ENCODE results near the gene CEP290. TPM values are rescaled to one million over a fixed set of nuclear protein-coding genes. Genes with fewer than 3 reads are reported as not detected.

The CEP290 gene
- total RNA-seq, 4 donors from 2014 or later, result 11.3 to 31.3 (median 16.4) TPM

DNA sequence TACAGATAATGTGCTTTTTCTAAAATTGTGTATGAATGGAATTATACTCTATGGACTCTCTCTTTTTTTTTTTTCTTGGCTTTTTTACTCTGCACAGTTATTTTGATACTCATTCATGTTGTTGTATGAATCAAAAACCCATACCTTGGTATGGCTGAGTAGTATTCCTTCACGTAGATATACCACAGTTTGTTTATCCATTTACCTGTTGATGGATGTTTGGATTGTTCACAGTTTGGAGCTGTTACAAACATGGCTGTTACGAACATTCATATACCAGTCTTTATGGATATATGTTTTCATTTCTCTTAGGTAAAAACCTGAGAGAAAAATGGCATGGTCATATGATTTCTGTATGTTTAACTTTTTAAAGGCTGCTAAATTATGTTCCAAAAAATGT is 43.4 kb upstream of the CEP290 start:
- Histone ChIP-seq H3K27ac (no peak overlapping the region), H3K4me1 (no peaks in the 10 kb centered on the region), H3K4me3 (no peak overlapping the region), H3K36me3 (peaks cover 0 to 50% of the 10 kb centered on the region in 2 donors), H3K27me3 (no peaks in the 10 kb centered on the region), H3K9me3 (no peaks in the 10 kb centered on the region)
- TF ChIP-seq EP300 (IDR thresholded peaks at IDR 0.05) (no peak), POLR2AphosphoS5 (IDR thresholded peaks at IDR 0.05) (no peak), POLR2A (IDR thresholded peaks at IDR 0.05) (no peak)
- TF ChIP-seq, protein P1, sequence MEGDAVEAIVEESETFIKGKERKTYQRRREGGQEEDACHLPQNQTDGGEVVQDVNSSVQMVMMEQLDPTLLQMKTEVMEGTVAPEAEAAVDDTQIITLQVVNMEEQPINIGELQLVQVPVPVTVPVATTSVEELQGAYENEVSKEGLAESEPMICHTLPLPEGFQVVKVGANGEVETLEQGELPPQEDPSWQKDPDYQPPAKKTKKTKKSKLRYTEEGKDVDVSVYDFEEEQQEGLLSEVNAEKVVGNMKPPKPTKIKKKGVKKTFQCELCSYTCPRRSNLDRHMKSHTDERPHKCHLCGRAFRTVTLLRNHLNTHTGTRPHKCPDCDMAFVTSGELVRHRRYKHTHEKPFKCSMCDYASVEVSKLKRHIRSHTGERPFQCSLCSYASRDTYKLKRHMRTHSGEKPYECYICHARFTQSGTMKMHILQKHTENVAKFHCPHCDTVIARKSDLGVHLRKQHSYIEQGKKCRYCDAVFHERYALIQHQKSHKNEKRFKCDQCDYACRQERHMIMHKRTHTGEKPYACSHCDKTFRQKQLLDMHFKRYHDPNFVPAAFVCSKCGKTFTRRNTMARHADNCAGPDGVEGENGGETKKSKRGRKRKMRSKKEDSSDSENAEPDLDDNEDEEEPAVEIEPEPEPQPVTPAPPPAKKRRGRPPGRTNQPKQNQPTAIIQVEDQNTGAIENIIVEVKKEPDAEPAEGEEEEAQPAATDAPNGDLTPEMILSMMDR (IDR thresholded peaks at IDR 0.05), result no peak
- ATAC-seq, result no peak
- 100% methylated on average over 1 to 2 of the region's 2 CpGs for WGBS, 2 donors (ENCODE audit: low coverage in 1 of 2)

DNA sequence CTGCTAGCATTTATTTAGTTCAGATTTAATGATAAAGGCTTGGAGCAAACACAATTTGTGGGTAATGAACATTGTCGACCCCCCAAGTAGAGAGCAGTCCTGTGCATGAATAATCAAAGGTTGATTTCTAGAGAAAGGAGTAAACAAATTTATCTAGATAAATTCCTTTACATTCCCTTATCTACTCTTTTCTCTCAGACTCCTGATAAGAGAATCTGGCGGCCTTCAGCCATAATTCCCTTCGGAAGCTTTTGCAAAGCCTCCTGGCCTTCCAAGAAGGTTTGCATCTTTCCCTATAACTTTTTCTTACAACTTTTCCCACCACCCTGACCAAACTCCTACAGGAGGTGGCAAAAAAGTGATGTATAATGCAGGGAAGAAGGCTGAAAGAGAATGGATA is 42.3 kb upstream of the CEP290 start:
- Histone ChIP-seq H3K9me3 (no peaks in the 10 kb centered on the region), H3K4me1 (no peaks in the 10 kb centered on the region), H3K4me3 (no peak overlapping the region), H3K36me3 (peaks cover 0 to 60% of the 10 kb centered on the region in 2 donors), H3K27me3 (no peaks in the 10 kb centered on the region), H3K27ac (no peak overlapping the region)
- WGBS, 2 donors (ENCODE audit: low coverage in 1 of 2), result 90 to 100% methylated on average over 2 to 3 of the region's 3 CpGs
- no peak for ATAC-seq
- TF ChIP-seq EP300 (IDR thresholded peaks at IDR 0.05) (no peak), POLR2A (IDR thresholded peaks at IDR 0.05) (no peak), POLR2AphosphoS5 (IDR thresholded peaks at IDR 0.05) (no peak)
- TF ChIP-seq, protein P1 (IDR thresholded peaks at IDR 0.05), result no peak

DNA sequence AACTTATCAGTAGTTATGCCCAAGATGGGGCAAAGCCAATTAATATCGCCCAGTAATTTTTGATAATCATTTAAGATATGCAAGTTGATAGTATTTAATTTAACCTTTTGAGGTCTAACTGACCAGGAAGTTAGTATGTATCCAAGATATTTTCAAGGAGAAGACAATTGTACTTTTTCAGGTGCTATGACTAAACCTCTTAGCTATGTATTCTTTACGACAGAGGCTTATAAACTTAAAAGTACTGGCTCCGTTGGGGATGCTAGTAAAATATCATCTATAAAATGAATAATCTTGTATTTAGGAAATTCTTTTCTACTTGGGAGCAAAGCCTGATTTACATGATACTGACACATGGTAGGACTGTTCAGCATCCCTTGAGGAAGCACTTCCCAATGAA is 40.5 kb upstream of the CEP290 start:
- 86% methylated on average over 3 of the region's 3 CpGs for WGBS, 2 donors (ENCODE audit: low coverage in 1 of 2)
- Histone ChIP-seq H3K4me1 (no peaks in the 10 kb centered on the region), H3K27me3 (no peaks in the 10 kb centered on the region), H3K36me3 (peaks cover 0 to 71% of the 10 kb centered on the region in 2 donors), H3K9me3 (no peaks in the 10 kb centered on the region), H3K4me3 (no peak overlapping the region), H3K27ac (no peak overlapping the region)
- TF ChIP-seq POLR2A (IDR thresholded peaks at IDR 0.05) (no peak), POLR2AphosphoS5 (IDR thresholded peaks at IDR 0.05) (no peak), EP300 (IDR thresholded peaks at IDR 0.05) (no peak)
- TF ChIP-seq, protein P1 (IDR thresholded peaks at IDR 0.05), result no peak
- no peak for ATAC-seq

DNA sequence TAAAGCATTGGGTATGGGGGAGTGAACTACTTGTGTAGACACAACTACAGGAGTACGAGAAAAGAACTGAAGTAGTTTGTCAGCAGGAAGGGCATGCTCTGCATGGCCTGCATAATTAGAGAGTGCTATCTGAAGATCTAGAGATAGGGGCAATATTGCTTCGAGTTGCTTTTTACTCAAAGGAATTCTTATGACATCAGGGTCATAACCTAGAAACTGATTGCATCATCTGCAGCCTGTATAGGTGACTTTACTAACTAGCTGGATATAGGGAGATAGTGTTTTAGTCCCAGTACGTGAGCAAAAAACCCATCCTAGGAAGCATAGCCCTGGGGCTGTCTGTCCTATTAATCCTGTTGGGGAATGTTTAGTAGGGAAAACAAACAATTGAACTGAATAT is 40.0 kb upstream of the CEP290 start:
- Histone ChIP-seq H3K27ac (no peak overlapping the region), H3K4me1 (no peaks in the 10 kb centered on the region), H3K27me3 (no peaks in the 10 kb centered on the region), H3K36me3 (peaks cover 0 to 76% of the 10 kb centered on the region in 2 donors), H3K9me3 (no peaks in the 10 kb centered on the region), H3K4me3 (no peak overlapping the region)
- WGBS, 2 donors (ENCODE audit: low coverage in 1 of 2), result 81 to 90% methylated on average over 3 of the region's 3 CpGs
- no peak for TF ChIP-seq POLR2A (IDR thresholded peaks at IDR 0.05)
- no peak for TF ChIP-seq POLR2AphosphoS5 (IDR thresholded peaks at IDR 0.05)
- TF ChIP-seq, protein P1 (IDR thresholded peaks at IDR 0.05), result no peak
- no peak for TF ChIP-seq EP300 (IDR thresholded peaks at IDR 0.05)
- no peak for ATAC-seq

DNA sequence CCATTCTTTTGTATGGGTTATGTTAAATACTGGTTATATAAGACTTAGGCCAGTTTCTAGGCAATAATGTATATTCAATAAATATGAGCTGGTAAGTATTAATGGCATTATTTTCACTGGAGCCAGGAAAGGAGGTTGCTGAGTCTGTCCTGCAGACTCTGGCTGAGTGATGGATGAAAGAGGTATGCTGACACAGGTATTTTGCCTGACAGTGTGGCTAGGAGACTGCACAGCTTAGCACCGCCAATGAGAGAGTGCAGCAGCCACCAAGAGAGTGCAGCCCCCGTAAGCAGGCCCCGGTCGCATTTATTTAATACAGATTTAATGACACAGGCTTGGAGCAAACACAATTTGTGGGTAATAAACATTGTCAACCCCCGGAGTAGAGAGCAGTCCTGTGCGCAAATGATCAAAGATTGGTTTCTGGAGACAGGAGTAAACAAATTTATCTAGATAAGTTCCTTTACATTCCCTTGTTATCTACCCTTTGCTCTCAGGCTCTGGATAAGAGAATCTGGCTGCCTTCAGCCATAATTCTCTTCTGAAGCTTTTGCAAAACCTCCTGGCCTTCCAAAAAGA is 37.6 kb upstream of the CEP290 start:
- Histone ChIP-seq H3K27ac (no peak overlapping the region), H3K9me3 (no peaks in the 10 kb centered on the region), H3K4me1 (no peaks in the 10 kb centered on the region), H3K27me3 (no peaks in the 10 kb centered on the region), H3K36me3 (peaks cover 0 to 85% of the 10 kb centered on the region in 2 donors), H3K4me3 (no peak overlapping the region)
- WGBS, 2 donors (ENCODE audit: low coverage in 1 of 2), result 86 to 93% methylated on average over 6 of the region's 6 CpGs
- TF ChIP-seq EP300 (IDR thresholded peaks at IDR 0.05) (no peak), POLR2A (IDR thresholded peaks at IDR 0.05) (no peak), POLR2AphosphoS5 (IDR thresholded peaks at IDR 0.05) (no peak)
- TF ChIP-seq, protein P1 (IDR thresholded peaks at IDR 0.05), result no peak
- ATAC-seq, result no peak

All from gastroesophageal sphincter (tissue), 4 donors.